Measurements from ENCODE around the gene LONRF2.

Gene LONRF2

GRCh38 chr2:100228415-100228814 lies 93.9 kb downstream of the LONRF2 start:
- Mint-ChIP-seq H3K9me3 (peaks cover 7% of the 10 kb centered on the region), H3K36me3 (peaks cover 5% of the 10 kb centered on the region), H3K4me1 (peaks cover 27% of the 10 kb centered on the region), H3K4me3 (no peak overlapping the region), H3K27me3 (peaks cover 13% of the 10 kb centered on the region), H3K27ac (peak overlapping the region; percentile 2)
- no peak for ATAC-seq

DNA sequence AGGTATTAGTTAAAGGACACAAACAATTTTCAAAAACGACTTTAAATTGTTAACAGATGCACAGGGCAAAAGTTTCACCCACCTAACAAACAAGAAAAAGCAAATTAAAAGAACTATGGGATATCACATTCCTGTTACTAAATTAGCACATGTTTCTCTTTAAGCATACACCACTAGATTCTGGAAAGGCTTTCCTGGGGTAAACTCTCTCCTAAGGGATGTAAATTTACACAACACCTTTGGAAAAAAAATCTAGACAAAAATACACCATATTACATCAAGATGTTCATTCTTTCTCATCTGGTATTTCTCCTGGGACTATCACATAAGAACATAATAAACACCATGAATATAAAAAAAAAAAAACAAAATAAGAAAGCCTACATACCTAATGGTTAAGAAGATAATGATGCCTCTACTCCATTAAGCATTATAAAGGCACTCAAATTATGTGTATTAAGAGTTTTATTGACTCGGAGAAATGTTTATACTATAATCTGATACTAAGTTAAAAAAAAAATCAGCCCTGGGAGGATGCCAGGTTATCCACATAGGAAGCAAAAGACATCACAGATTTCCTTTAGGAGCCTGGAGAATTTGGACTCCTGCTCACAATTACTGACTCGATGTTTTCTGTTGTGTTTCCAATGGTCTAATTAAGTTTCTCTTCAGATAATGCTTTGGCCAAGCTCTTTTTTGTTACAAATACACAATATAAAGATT lies 97.2 kb downstream of the LONRF2 start:
- no peak for ATAC-seq
- Mint-ChIP-seq H3K27ac (no peak overlapping the region), H3K4me1 (peaks cover 22% of the 10 kb centered on the region), H3K27me3 (peaks cover 13% of the 10 kb centered on the region), H3K36me3 (no peaks in the 10 kb centered on the region), H3K4me3 (no peak overlapping the region), H3K9me3 (no peaks in the 10 kb centered on the region)

- Mint-ChIP-seq H3K27ac (peak overlapping the region; percentile 16), H3K4me1 (peaks cover 14% of the 10 kb centered on the region), H3K27me3 (peaks cover 13% of the 10 kb centered on the region), H3K4me3 (no peak overlapping the region), H3K9me3 (no peaks in the 10 kb centered on the region), H3K36me3 (no peaks in the 10 kb centered on the region)
- ATAC-seq = no peak
These were observed 98.8 kb downstream of the LONRF2 start for GRCh38 chr2:100223502-100223901.

Data from stimulated activated memory B cell treated with anti-CD40 and anti-IgM and Interleukin-4, amounts not matched to agents 10 μg/mL and 1 μg/mL and 100 μg/mL, for 72 hours (primary cell).